Peyer's patch (tissue), 4 donors: ENCODE measurements around the gene ANKRD30A.

ENCODE experiments used
- CTCF ChIP-seq, 6 experiments: fragments of 450-650 bp in 4 of 6; fragments of 200-600 bp in 2 of 6; sonication (generic) in 1 of 6; IDR thresholded peaks; one replicate each; pipeline ENCODE4 v1.5.1; 2017 to 2019; ENCODE audit warnings: antibody characterized with exemption in 6 of 6, mild to moderate bottlenecking in 3 of 6, moderate library complexity in 1 of 6
- POLR2A ChIP-seq, 2 donors: fragments of 450-650 bp; IDR thresholded peaks; one replicate each; pipeline ENCODE4 v1.5.1; 2017; ENCODE audit warnings: antibody characterized with exemption in 2 of 2, mild to moderate bottlenecking in 2 of 2, moderate library complexity in 2 of 2

DNA sequence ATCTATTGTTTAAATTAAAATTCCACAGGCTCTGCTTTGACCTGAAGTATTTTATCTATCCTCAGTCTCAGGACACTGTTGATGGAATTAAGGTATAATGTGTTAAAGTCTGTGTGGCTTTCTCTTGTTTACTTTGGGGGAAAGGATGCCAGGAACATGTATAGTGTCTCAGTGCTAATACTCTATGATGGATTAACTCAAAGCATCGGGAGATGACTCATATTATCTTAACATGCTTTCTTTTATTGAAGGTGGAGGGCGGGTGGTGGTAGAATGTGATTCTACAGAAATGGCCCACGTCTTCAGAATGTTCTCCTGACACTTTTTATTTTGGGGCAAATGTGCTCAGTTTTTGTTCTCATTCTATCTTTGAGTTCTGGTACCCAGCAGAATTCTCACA lies 189.0 kb downstream of the ANKRD30A start:
- no peak for TF ChIP-seq CTCF (IDR thresholded peaks at IDR 0.05)
- no peak for TF ChIP-seq POLR2A (IDR thresholded peaks at IDR 0.05)
